ENCODE results near the gene MCM3AP. TPM values are rescaled to one million over a fixed set of nuclear protein-coding genes. Genes with fewer than 3 reads are reported as not detected.

MCM3AP gene
- total and polyA plus RNA-seq, 9 of the 15 experiments (the other 6 are each of a cell fraction or from before 2014, with no cell fraction given): 6.5 to 179 (median 69.6) TPM

- TF ChIP-seq ZNF512 (tag; IDR thresholded peaks at IDR 0.05) (no peak), MYNN (IDR thresholded peaks at IDR 0.05) (no peak), MYNN (CRISPR knock-in tag; IDR thresholded peaks at IDR 0.05) (no peak), ZNF699 (CRISPR knock-in tag; IDR thresholded peaks at IDR 0.05; ENCODE audit: insufficient replicate concordance) (no peak), BACH1 (tag; IDR thresholded peaks at IDR 0.05) (no peak), ASH1L (IDR thresholded peaks at IDR 0.05; ENCODE audit: borderline replicate concordance, low read depth, partially characterized antibody) (no peak), NFRKB (IDR thresholded peaks at IDR 0.05; ENCODE audit: low read depth) (no peak), HNRNPH1 (optimal IDR thresholded peaks at IDR 0.05; ENCODE audit: low read depth, low read length) (no peak), HDGF (IDR thresholded peaks at IDR 0.05) (no peak), FOXA1 (IDR thresholded peaks at IDR 0.05; ENCODE audit: borderline replicate concordance) (no peak), ZNF764 (CRISPR knock-in tag; IDR thresholded peaks at IDR 0.05; ENCODE audit: low read depth) (no peak), FOXA3 (CRISPR knock-in tag; conservative IDR thresholded peaks at IDR 0.05 in 1 of 2, IDR thresholded peaks at IDR 0.05 in 1 of 2) (no peak), CTCFL (IDR thresholded peaks at IDR 0.05; ENCODE audit: borderline replicate concordance, insufficient read depth, low read depth, low read length, poor library complexity, severe bottlenecking) (peak; percentile 63), IFI16 (CRISPR knock-in tag; IDR thresholded peaks at IDR 0.05) (no peak), GTF2A2 (tag; IDR thresholded peaks at IDR 0.05) (no peak), ZNF140 (CRISPR knock-in tag; IDR thresholded peaks at IDR 0.05) (no peak), NONO (IDR thresholded peaks at IDR 0.05; ENCODE audit: low read depth in 2 of 2, low read length in 1 of 2) (peak in 1 of 2 experiments; percentile 15; a peak in 1 of 4 replicates), ZNF280B (CRISPR knock-in tag; IDR thresholded peaks at IDR 0.05) (no peak), L3MBTL2 (IDR thresholded peaks at IDR 0.05) (peak; percentile 56; the same call in 1 of the 2 replicates), NCOA1 (IDR thresholded peaks at IDR 0.05; ENCODE audit: low read depth) (no peak), GATAD2B (IDR thresholded peaks at IDR 0.05; ENCODE audit: borderline replicate concordance) (peak; percentile 33; the same call in 1 of the 2 replicates), HOMEZ (CRISPR knock-in tag; IDR thresholded peaks at IDR 0.05) (no peak)
These were observed 39.1 kb upstream of the MCM3AP start (continued) for GRCh38 chr21:46324390-46325072.

Data from K562 (cell line).